Fibroblast of lung (primary cell): ENCODE results near the gene THAP9. TPM values are rescaled to one million over a fixed set of nuclear protein-coding genes. Genes with fewer than 3 reads are reported as not detected.

Source experiments
- DNase-seq, 2 donors: peaks; one replicate each; pipeline versions ENCODE4 v3.0.0 to v3.0.0-alpha.2; 2010; ENCODE audit warnings: low read depth in 2 of 2
- H2AFZ ChIP-seq: 2 replicates; pipeline ENCODE4 v1.5.1; 2012; ENCODE audit warnings: low read length, control low read depth, inconsistent platforms
- H3K27ac ChIP-seq: 2 replicates; pipeline ENCODE4 v1.5.1; 2011; ENCODE audit warnings: low read length, control low read depth; ENCODE audit not compliant: insufficient read depth
- H3K27me3 ChIP-seq: 2 replicates; pipeline ENCODE4 v1.5.1; 2011; ENCODE audit warnings: mild to moderate bottlenecking, low read length; ENCODE audit not compliant: control insufficient read depth, insufficient read depth
- H3K36me3 ChIP-seq: 2 replicates; pipeline ENCODE4 v1.5.1; 2011; ENCODE audit warnings: low read length; ENCODE audit not compliant: control insufficient read depth, insufficient read depth
- H3K4me1 ChIP-seq: 2 replicates; pipeline ENCODE4 v1.5.1; 2011; ENCODE audit warnings: low read length; ENCODE audit not compliant: control insufficient read depth, insufficient read depth; ENCODE audit errors: extremely low read depth
- H3K4me2 ChIP-seq: 2 replicates; pipeline ENCODE4 v1.5.1; 2011; ENCODE audit warnings: low read length, control low read depth; ENCODE audit not compliant: insufficient read depth; ENCODE audit errors: extremely low read depth
- H3K4me3 ChIP-seq, 4 experiments: fragments of 200-600 bp in 1 of 4; sonication (generic) in 1 of 4; replicated peaks in 1 of 4; 2 replicates each; pipeline ENCODE4 v1.5.1; 2011 to 2016; ENCODE audit warnings: low read length in 4 of 4, low read depth in 3 of 4, mild to moderate bottlenecking in 3 of 4, control low read depth in 2 of 4, inconsistent platforms in 1 of 4, mixed read lengths in 1 of 4; ENCODE audit not compliant: insufficient read depth in 1 of 4; ENCODE audit errors: control extremely low read depth in 1 of 4
- H3K79me2 ChIP-seq: 2 replicates; pipeline ENCODE4 v1.5.1; 2012; ENCODE audit warnings: mild to moderate bottlenecking, low read length, inconsistent platforms; ENCODE audit not compliant: control insufficient read depth, insufficient read depth
- H3K9ac ChIP-seq: 2 replicates; pipeline ENCODE4 v1.5.1; 2011; ENCODE audit warnings: mild to moderate bottlenecking, low read length, control low read depth; ENCODE audit not compliant: insufficient read depth
- H3K9me3 ChIP-seq: 2 replicates; pipeline ENCODE4 v1.5.1; 2012; ENCODE audit warnings: low read depth, low read length; ENCODE audit not compliant: control insufficient read depth, insufficient read depth
- H4K20me1 ChIP-seq: 2 replicates; pipeline ENCODE4 v1.5.1; 2011; ENCODE audit warnings: low read length; ENCODE audit not compliant: control insufficient read depth, insufficient read depth; ENCODE audit errors: extremely low read depth
- EZH2 ChIP-seq: IDR thresholded peaks from 2 replicates; pipeline ENCODE4 v1.5.1; 2012; ENCODE audit warnings: low read length, control low read depth, mild to moderate bottlenecking; ENCODE audit errors: missing control alignments
- polyA plus RNA-seq, 2 donors: library from polyadenylated mRNA; depleted of rRNA in 1 of 2; stranded (reverse) in 1 of 2; unstranded in 1 of 2; fragments of >200 nt; gene quantifications; 2 replicates each; pipeline ENCODE4 v1.2.1, GENCODE V29; 2011 to 2012; ENCODE audit warnings: missing spikeins in 1 of 2
- total RNA-seq: library from RNA; depleted of rRNA; stranded (reverse); fragments of >200 nt; gene quantifications from 2 replicates; pipeline ENCODE4 v1.2.1, GENCODE V29; 2014
- TF ChIP-seq, protein P1 (sequence below), 2 donors: IDR thresholded peaks in 1 of 2; conservative IDR thresholded peaks in 1 of 2; 1 replicate in 1 of 2; 2 replicates in 1 of 2; pipeline ENCODE4 v1.5.1; 2011 to 2012; ENCODE audit warnings: low read length in 2 of 2, control low read depth in 1 of 2, inconsistent platforms in 1 of 2, low read depth in 1 of 2, mild to moderate bottlenecking in 1 of 2

Gene THAP9
- total and polyA plus RNA-seq, 2 donors (not counting 1 experiment from before 2014, with no cell fraction given), result 2.4 to 5.6 TPM

DNA sequence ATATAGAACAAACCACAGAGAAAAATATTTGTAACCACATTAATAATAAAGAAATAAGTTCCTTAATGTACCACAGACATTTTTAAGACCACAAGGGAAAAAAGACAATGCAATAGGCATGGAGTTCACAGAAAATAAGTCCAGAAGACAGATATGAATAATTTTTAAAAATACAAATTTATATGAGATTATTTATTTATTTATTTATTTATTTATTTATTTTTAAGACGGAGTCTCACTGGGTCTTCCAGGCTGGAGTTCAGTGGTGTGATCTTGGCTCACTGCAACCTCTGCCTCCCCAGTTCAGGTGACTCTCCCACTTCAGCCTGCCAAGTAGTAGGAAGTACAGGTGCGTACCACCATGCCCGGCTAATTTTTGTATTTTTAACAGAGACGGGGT is 53.7 kb downstream of the THAP9 start:
- H3K79me2 ChIP-seq, result no peaks in the 10 kb centered on the region
- no peak for TF ChIP-seq EZH2
- TF ChIP-seq, protein P1, sequence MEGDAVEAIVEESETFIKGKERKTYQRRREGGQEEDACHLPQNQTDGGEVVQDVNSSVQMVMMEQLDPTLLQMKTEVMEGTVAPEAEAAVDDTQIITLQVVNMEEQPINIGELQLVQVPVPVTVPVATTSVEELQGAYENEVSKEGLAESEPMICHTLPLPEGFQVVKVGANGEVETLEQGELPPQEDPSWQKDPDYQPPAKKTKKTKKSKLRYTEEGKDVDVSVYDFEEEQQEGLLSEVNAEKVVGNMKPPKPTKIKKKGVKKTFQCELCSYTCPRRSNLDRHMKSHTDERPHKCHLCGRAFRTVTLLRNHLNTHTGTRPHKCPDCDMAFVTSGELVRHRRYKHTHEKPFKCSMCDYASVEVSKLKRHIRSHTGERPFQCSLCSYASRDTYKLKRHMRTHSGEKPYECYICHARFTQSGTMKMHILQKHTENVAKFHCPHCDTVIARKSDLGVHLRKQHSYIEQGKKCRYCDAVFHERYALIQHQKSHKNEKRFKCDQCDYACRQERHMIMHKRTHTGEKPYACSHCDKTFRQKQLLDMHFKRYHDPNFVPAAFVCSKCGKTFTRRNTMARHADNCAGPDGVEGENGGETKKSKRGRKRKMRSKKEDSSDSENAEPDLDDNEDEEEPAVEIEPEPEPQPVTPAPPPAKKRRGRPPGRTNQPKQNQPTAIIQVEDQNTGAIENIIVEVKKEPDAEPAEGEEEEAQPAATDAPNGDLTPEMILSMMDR (conservative IDR thresholded peaks at IDR 0.05 in 1 of 2, IDR thresholded peaks at IDR 0.05 in 1 of 2; ENCODE audit: low read depth in 1 of 2, low read length in 2 of 2), result no peak
- no peaks in the 10 kb centered on the region for H3K9me3 ChIP-seq
- no peak overlapping the region for H3K4me2 ChIP-seq
- H3K4me3 ChIP-seq, result no peak overlapping the region
- no peak for DNase-seq
- no peaks in the 10 kb centered on the region for H3K27me3 ChIP-seq
- no peak overlapping the region for H2AFZ ChIP-seq
- H4K20me1 ChIP-seq, result no peaks in the 10 kb centered on the region
- H3K4me1 ChIP-seq, result no peaks in the 10 kb centered on the region
- H3K27ac ChIP-seq, result no peak overlapping the region
- no peak overlapping the region for H3K9ac ChIP-seq
- no peaks in the 10 kb centered on the region for H3K36me3 ChIP-seq

DNA sequence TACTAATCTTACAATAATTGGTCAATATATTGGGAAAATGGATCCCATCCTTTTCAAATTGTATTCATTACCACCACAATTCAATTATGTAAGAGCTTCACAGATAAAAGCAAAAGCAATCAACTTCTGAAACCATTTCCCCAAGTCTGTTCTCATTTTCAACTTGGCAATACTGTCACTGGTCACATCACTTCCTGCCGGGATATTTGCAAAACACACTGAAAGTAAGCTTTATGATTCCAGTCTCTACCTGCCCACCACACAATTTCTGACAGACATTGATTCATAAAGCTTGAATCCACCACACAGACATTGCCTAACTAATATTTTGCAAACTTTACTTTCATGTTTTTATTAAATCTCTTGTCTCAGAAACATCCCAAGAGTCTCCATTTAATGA is 56.5 kb downstream of the THAP9 start:
- no peaks in the 10 kb centered on the region for H3K79me2 ChIP-seq
- H3K4me1 ChIP-seq, result no peaks in the 10 kb centered on the region
- TF ChIP-seq EZH2, result no peak
- TF ChIP-seq, protein P1 (conservative IDR thresholded peaks at IDR 0.05 in 1 of 2, IDR thresholded peaks at IDR 0.05 in 1 of 2; ENCODE audit: low read depth in 1 of 2, low read length in 2 of 2), result no peak
- H4K20me1 ChIP-seq, result no peaks in the 10 kb centered on the region
- DNase-seq, result no peak
- H3K9me3 ChIP-seq, result no peaks in the 10 kb centered on the region
- H3K27ac ChIP-seq, result no peak overlapping the region
- H3K4me2 ChIP-seq, result no peak overlapping the region
- H3K27me3 ChIP-seq, result no peaks in the 10 kb centered on the region
- no peak overlapping the region for H2AFZ ChIP-seq
- no peak overlapping the region for H3K9ac ChIP-seq
- H3K36me3 ChIP-seq, result no peaks in the 10 kb centered on the region
- no peak overlapping the region for H3K4me3 ChIP-seq

DNA sequence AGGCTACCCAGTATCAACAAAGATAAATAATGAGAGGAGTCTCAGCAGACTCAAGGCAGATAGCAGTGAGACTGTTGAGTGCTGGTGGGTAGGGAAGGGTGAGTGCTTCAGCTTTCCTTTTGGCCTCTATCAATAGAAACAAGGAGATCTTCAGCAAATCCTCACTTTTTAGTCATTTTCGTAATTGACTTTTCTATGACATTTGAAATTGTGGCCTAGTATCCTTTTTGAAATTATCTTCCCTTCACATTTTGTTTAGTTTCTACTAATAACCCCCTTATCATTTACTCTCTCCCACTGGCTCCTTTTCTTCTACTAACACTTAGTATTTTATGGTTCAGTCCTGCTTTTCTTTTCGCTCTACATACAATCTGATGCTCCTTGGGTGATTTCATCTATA is 65.2 kb downstream of the THAP9 start:
- H3K9me3 ChIP-seq, result no peaks in the 10 kb centered on the region
- H3K27me3 ChIP-seq, result no peaks in the 10 kb centered on the region
- no peaks in the 10 kb centered on the region for H3K4me1 ChIP-seq
- no peaks in the 10 kb centered on the region for H3K36me3 ChIP-seq
- TF ChIP-seq, protein P1 (conservative IDR thresholded peaks at IDR 0.05 in 1 of 2, IDR thresholded peaks at IDR 0.05 in 1 of 2; ENCODE audit: low read depth in 1 of 2, low read length in 2 of 2), result no peak
- TF ChIP-seq EZH2, result no peak
- no peak overlapping the region for H3K9ac ChIP-seq
- H3K4me3 ChIP-seq, result no peak overlapping the region
- H2AFZ ChIP-seq, result no peak overlapping the region
- no peaks in the 10 kb centered on the region for H4K20me1 ChIP-seq
- H3K27ac ChIP-seq, result no peak overlapping the region
- no peak overlapping the region for H3K4me2 ChIP-seq
- H3K79me2 ChIP-seq, result no peaks in the 10 kb centered on the region
- no peak for DNase-seq
